GM18507 (cell line): ENCODE data around the gene CORO2A.

ENCODE experiments used
- DNase-seq: peaks from one replicate; pipeline ENCODE4 v3.0.0; 2011; ENCODE audit warnings: low read depth; ENCODE audit not compliant: insufficient read length; ENCODE audit errors: extremely low spot score
- FAIRE-seq: peaks from 2 replicates; lab custom pipeline; 2011; peaks lifted over from hg19 to GRCh38; lab: Jason Lieb, UNC

Gene CORO2A

GRCh38 chr9:98192503-98193335 lies at the start of gene CORO2A:
Gene CORO2A, minus strand, starts transcription at chr9:98192637. Its CDS starts 34,977 bp downstream, at chr9:98157660.
- FAIRE-seq (no peak), DNase-seq (peak; percentile 55)

DNA sequence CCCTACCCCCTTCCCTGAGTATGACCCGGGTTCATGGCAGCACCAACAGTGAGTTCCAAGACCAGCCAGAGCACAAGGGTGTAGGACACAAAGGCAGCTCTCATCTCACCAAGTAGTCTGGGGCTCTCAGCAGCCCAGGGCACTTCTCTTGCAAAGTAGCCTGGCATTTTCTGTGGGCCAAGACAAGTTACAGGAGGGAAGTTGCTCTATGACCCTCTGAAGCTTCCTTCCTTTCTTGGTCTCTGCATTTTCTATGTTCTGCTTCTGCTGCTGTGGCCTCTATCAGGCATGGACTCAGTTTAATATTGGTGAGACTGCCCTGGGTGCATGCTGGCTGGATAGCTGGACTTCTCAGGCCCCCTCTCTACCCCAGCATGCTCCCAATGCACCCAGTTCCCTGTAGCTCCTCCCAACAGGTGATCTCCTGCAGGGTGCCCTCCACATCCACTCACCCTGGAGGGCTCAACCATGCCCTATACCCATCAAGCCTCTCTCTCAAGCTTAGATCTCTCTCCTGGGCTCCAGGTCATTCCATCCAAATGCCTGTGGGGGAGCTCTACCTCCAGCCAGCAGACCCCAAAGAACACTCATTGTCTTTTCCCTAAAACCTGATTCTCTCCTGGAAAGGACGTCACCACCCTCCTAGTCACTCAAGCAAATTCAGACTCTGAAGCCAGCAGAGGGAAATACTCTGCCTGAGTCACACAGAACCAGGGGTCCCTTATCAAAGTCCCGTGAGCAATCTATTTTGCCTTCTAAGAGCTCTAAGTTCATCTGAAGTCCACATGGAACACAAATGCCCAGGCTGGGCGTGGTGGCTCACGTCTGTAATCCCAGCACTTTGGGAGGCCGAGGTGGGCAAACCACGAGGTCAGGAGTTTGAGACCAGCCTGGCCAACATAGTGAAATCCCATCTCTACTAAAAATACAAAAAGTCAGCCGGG lies 49.2 kb upstream of the CORO2A start:
- DNase-seq (no peak), FAIRE-seq (no peak)

DNA sequence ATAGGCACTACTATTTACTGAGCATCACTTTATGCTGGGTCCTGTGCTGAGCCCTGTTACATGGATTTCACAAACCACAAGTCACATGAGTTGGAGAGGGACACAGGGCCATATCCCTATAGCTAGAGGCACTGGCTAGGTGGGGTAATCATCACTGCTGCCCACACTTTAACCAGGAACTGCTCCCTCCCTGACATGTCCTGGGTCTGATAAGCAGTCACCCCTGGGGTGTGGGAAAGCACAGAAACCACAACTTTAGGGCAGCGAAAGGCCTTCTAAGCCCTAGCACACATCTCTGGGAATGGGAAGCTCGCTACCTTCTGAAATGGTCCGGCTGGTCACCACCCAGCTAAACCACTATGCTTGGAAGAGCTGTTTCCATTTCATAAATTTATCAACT lies 48.0 kb upstream of the CORO2A start:
- DNase-seq (no peak), FAIRE-seq (no peak)

GRCh38 chr9:98236901-98237487 lies 44.6 kb upstream of the CORO2A start:
- DNase-seq (no peak), FAIRE-seq (no peak)

DNA sequence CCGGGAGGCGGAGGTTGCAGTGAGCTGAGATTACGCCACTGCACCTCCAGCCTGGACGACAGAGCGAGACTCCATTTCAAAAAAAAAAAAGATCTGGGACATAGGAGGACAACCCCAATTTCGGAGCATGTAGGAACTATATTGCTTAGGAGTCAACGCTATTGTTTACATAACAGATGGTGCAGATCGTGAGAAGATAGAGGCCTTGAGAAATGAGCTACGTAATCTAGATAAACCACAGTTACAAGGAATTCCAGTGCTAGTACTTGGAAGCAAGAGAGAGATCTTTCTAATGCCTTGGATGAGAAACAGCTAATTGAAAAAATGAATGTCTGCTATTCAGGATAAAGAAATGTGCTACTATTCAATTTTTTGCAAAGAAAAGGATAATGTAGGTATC lies 42.7 kb upstream of the CORO2A start:
- FAIRE-seq, result no peak
- DNase-seq, result no peak

GRCh38 chr9:98234245-98234825 lies 41.9 kb upstream of the CORO2A start:
- no peak for DNase-seq
- no peak for FAIRE-seq

DNA sequence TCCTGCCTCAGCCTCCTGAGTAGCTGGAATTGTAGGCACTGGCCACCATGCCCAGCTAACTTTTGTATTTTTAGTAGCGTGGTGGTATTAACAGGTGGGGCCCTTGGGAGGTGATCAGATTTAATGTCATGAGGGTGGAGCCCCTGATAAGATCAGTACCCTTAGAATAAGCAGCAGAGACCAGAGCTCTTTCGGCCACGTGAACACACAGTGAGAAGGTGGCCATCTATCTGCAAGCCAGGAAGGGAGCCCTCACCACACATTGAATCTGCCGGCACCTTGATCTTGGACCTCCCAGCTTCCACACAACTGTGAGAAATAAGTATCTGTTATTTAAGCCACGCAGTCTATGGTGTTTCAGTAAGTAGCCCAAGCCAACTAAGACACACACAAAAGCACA lies 40.5 kb upstream of the CORO2A start:
- no peak for FAIRE-seq
- no peak for DNase-seq

- FAIRE-seq (no peak), DNase-seq (no peak)
These were observed 39.5 kb upstream of the CORO2A start for GRCh38 chr9:98231770-98232478.

DNA sequence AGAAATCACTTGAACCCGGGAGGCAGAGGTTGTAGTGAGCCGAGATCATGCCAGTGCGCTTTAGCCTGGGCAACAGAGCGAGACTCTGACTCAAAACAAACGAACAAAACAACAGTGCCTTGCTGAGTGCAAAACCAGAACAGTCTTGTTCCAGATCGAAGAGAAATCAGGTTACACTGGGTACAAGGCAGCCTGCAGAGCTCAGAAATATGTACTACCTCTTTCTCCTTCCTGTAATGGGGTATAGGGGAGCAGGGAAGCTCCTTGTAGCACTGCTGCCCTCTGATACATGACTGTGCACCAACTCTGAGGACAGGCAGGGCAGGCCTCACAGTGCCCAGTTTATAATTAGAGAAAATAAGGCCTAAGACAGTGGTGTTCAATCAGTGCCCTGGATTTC lies 38.4 kb upstream of the CORO2A start:
- no peak for DNase-seq
- FAIRE-seq, result no peak

- no peak for FAIRE-seq
- DNase-seq, result no peak
These were observed 37.9 kb upstream of the CORO2A start for GRCh38 chr9:98230304-98230703.

DNA sequence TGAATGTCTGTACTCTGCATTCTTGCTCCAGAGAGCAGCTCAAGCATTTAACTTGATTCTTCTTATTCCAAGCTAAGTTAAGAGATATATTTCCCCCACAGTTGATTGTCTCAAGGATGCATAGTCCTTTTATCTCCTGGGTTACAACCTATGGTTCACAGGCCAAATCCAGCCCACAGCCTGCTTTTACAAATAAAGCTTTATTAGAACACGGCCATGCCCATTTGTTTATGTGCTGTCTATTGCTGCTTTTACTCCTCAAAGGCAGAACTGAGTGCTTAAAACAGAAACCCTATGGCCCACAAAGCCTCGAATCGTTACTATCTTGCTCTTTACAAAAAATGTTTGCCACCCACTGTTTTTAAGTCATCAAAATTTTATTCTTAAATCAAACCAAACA lies 37.2 kb upstream of the CORO2A start:
- DNase-seq, result no peak
- FAIRE-seq, result no peak

DNA sequence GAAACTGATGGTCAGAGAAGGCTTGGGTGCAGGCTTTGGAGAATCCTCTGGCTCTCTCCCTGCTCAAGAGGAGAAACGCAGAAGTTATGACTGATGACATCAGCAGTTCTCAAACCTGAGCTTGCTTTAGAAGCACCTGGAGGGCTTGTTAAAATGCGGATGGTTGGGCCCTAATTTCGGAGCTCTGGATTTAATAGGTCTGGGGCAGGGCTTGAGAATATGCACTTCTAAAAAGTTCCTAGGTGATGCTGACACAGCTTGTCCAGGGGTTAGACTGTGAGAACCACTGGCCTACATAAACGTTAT lies 36.6 kb upstream of the CORO2A start:
- FAIRE-seq (no peak), DNase-seq (no peak)

- no peak for DNase-seq
- no peak for FAIRE-seq
These were observed 36.1 kb upstream of the CORO2A start for GRCh38 chr9:98228392-98229089.

DNA sequence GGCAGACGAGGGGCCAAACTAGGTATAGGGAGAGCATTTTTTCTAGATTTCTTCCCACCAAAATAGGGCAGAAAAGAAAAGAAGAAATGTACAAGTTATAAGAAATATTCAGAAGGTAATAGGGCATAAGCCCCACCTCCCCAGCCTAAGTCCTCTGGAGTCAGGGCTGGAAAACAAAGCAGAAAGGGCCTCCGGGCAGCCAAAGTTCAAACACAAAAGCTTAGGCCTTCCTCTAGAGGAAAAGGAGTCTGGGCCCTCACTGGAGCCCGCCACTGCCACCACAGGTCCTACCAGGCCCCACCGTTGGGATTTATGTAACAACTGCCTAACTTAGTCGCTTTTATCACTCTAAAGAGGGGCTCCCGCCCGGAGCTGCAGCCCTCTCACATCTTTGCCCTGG lies 35.4 kb upstream of the CORO2A start:
- DNase-seq (no peak), FAIRE-seq (no peak)

DNA sequence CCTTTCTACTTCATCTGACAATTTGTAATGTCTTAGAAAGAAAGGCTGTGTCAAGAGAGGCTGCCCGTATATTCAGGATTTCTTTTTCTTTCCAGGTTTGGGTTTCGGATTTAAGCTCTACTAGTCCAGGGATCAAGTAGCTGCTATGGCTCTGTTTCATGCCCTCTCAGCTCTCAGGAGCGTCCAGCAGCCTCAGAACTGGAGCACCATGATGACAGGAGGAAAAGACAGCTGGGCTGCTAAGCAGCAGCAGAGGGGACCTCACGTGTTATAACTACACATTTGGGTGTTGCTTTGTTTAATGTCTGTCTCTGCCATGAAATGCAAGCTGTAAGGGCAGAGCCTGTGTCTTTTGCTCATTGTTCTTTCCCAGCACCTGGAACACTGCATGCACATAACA lies 34.5 kb upstream of the CORO2A start:
- no peak for DNase-seq
- no peak for FAIRE-seq

GRCh38 chr9:98226516-98226915 lies 34.1 kb upstream of the CORO2A start:
- FAIRE-seq (no peak), DNase-seq (no peak)

- no peak for FAIRE-seq
- no peak for DNase-seq
These were observed 32.6 kb upstream of the CORO2A start for GRCh38 chr9:98225015-98225442.

DNA sequence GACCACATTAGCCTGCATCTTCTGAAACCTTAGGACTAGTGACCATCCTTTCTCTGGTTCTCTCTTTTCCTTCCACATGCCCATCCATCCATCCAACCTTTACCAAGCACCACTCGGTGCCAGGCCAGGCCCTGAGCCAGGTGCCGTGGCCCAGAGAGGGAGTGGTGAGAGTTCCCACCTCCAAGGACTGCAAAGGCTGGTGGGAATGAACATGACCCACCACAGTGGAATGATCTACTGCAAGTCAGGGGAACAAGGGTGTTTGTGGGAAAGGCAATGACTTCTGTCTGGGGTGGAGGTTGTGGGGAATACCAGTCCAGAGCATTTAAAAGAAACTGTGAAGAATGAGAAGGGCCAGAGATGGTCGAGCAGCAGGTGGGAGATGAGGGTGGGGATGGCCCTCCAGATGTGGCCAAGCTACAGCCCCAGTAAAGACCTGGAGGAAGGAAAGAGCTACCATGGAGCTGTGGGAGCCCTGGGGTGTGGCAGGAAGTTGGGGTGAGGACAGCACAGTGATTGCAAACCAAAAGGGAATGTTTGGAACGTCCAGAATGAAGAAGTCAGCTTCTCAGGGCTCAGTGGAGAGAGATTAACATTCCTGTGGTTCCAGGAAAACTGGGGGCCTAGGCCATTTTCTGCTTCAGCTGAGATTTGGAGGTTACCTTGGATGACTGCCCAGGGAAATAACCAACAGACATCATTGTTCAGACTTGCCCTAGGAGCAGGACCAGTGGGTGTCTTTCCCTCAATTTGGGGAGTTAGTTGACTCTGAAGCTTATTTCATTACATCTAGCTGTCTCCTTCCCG lies 30.7 kb upstream of the CORO2A start:
- FAIRE-seq (no peak), DNase-seq (no peak)
